Measurements from ENCODE around the gene HYCC2.
"Not testable (repeated sequence)": the region's sequence is repeated elsewhere in the genome, so short reads cannot be mapped to it uniquely, and the experiment has no call there.

Gene HYCC2

DNA sequence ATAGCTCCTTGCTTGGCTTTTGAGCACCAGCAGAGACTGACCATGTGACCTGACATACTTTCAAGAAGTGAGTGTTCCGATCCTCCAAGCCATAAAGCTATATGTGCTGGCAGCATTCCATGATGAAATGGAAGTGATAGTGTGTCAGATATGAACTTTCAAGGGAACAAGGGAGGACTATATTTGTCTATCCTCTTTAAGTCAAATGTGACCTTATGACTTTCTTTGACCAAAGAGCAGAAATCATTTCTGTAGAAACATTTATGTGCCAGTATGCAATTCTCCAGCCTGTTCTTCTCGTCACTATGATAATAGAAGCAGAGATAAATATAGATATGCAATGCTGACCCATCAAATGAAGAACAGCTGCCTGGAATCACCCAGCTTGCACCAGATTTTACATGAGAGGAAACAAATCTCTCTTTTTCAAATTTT is 14.4 kb downstream of the HYCC2 start:
- TF ChIP-seq POLR2A (IDR thresholded peaks at IDR 0.05; ENCODE audit: low read depth, low read length): no peak
- DNase-seq (ENCODE audit: insufficient read length, low spot score): no peak
- FAIRE-seq: no peak

DNA sequence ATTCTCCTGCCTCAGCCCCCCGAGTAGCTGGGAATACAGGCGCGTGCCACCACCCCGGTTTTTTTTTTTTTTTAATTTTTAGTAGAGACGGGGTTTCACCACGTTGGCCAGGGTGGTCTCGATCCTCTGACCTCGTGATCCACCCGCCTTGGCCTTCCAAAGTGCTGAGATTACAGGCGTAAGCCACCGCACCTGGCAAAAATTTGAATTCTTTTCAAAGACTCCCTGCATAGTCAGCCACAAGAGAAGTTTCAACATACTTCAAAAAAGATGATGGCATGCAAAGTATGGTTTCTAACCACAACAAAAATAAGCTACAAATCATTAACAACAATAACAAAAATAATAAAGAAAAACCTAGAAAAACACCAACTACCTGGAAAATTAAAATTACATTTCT is 22.0 kb downstream of the HYCC2 start:
- no peak for TF ChIP-seq POLR2A (IDR thresholded peaks at IDR 0.05; ENCODE audit: low read depth, low read length)
- DNase-seq (ENCODE audit: insufficient read length, low spot score) (no peak), FAIRE-seq (no peak)

DNA sequence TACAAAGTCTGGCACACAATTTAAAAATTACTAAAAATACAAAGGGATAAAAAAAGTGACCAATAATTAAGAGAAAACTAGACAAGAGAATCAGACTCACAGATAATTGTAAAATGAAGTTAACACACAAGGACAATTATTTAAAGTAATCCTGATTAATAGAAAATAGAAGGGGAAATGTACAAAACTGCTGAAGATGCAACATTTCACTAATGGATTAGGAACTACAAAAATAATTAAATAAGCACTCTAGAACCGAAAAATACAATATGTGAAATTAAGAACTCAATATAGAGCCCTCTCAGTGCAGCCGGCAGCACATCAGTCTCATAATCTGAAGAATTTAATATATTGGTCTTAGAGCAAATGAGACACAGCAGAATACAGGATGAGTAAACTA is 24.6 kb downstream of the HYCC2 start:
- no peak for FAIRE-seq
- no peak for TF ChIP-seq POLR2A (IDR thresholded peaks at IDR 0.05; ENCODE audit: low read depth, low read length)
- DNase-seq (ENCODE audit: insufficient read length, low spot score): no peak

DNA sequence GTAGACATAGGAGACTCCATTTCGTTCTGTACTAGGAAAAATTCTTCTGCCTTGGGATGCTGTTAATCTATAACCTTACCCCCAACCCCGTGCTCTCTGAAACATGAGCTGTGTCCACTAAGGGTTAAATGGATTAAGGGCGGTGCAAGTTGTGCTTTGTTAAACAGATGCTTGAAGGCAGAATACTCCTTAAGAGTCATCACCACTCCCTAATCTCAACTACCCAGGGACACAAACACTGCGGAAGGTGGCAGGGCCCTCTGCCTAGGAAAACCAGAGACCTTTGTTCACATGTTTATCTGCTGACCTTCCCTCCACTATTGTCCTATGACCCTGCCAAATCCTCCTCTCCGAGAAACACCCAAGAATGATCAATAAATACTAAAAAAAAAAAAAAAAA is 28.4 kb downstream of the HYCC2 start:
- not testable (repeated sequence) for DNase-seq (ENCODE audit: insufficient read length, low spot score); FAIRE-seq

DNA sequence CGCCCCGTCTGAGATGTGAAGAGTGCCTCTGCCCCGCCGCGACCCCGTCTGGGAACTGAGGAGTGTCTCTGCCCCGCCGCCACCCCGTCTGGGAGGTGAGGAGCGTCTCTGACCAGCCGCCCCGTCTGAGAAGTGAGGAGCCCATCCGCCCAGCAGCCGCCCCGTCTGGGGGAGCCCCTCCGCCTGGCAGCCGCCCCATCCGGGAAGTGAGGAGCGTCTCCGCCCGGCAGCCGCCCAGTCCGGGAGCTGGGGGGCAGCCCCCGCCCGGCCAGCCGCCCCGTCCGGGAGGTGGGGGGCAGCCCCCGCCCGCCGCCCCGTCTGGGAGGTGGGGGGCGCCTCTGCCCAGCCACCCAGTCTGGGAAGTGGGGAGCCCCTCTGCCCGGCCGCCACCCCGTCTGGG is 29.0 kb downstream of the HYCC2 start:
- DNase-seq (ENCODE audit: insufficient read length, low spot score); FAIRE-seq: not testable (repeated sequence)

DNA sequence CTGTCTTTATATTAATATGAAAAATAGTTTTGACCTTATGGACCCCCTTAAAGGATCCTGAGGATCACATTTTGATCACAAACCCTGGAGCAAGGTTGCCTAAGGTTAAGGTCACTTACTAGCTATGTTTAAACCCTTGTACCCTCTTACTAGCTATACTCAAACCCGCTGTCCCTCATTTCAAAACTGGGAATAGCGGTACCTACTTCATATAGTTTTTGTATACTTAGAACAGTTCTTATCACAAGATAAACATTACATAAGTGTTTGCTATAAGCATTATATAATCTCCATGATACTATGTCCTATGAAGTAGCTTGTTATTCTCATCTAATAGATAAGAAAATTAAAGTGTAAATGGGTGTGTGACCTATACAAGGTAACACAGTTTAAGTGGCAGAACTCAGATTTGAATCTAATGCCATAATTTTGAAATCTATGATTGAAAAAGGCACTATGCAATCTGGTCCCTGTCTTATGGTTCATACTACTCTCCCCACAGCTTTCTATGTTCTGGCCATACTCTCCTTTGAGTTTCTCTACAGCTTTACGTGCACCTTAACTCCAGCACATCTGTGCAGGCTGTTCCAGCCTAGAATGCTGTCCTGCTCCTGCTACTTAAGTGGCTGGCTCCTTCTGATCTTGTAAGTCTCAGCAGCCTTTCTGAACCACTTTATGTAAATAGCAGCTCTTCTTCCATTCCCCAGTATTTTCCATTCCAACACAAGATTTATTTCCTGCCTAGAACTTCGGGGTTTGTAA is 30.4 kb downstream of the HYCC2 start:
- DNase-seq (ENCODE audit: insufficient read length, low spot score) (no peak), FAIRE-seq (peak; percentile 53)
- no peak for TF ChIP-seq POLR2A (IDR thresholded peaks at IDR 0.05; ENCODE audit: low read depth, low read length)

DNA sequence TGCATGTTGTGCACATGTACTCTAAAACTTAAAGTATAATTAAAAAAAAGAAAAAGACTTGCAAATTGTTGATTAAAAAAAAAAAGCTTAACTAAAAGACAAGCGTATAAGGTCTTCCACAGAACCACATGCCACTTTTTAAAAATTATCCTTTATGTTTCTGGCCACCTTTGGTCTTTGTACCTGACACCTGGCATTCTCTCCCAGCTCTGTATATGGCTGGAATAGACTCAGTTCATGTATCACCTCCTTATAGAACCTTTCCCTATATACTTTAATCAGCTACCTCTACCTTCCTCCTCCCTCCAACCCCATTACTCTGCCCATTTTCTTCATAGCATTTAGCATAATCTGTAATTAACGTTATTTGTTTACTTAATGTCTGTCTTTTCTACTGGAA is 32.6 kb downstream of the HYCC2 start:
- FAIRE-seq: no peak
- no peak for TF ChIP-seq POLR2A (IDR thresholded peaks at IDR 0.05; ENCODE audit: low read depth, low read length)
- no peak for DNase-seq (ENCODE audit: insufficient read length, low spot score)

DNA sequence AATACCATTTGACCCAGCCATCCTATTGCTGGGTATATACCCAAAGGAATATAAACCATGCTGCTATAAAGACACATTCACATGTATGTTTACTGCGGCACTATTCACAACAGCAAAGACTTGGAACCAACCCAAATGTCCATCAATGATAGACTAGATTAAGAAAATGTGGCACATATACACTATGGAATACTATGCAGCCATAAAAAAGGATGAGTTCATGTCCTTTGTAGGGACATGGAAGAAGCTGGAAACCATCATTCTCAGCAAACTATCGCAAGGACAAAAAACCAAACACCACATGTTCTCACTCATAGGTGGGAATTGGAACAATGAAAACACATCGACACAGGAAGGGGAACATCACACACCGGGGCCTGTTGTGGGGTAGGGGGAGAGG is 33.1 kb downstream of the HYCC2 start:
- not testable (repeated sequence) for DNase-seq (ENCODE audit: insufficient read length, low spot score); FAIRE-seq

DNA sequence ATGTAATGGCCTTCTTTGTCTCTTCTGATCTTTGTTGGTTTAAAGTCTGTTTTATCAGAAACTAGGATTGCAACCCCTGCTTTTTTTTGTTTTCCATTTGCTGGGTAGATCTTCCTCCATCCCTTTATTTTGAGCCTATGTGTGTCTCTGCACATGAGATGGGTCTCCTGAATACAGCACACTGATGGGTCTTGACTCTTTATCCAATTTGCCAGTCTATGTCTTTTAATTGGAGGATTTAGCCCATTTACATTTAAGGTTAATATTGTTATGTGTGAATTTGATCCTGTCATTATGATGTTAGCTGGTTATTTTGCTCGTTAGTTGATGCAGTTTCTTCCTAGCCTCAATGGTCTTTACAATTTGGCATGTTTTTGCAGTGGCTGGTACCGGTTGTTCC is 37.1 kb downstream of the HYCC2 start:
- not testable (repeated sequence) for FAIRE-seq; DNase-seq (ENCODE audit: insufficient read length, low spot score)

DNA sequence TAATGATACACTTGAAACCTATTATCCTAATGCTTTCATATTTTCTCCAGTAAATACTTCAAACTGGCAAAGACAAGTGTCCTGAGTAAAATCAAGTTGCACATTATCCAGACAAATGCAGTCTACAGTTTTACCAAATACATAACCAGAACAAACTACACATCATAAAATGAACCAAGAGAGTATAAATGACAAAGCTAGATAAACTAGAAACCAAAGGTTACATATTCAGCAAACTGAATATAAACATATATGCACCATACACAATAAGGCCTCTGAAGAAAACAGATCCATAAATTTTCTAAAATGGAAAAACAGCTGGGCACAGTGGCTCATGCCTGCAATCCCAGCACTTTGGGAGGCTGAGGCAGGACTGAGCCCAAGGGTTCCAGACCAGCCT is 47.0 kb downstream of the HYCC2 start:
- FAIRE-seq (no peak), DNase-seq (ENCODE audit: insufficient read length, low spot score) (no peak)
- no peak for TF ChIP-seq POLR2A (IDR thresholded peaks at IDR 0.05; ENCODE audit: low read depth, low read length)

DNA sequence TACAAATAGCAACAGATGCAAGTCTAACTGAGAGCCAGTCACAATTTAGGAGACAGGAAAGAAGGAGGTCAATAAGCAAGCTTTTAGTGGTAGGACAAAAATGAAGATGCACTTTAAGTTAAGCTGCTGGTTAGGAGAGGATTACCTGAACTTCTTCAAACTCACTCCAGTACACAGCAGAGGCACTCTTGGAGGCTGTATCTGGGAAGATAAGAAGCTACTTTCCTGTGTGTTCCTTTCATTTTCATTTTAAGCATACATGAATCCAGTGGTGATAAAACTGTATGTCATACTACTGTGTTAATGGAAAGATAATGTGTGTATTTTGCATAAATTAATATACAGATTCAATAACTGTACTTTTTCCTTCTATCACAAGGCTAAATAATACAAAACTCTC is 49.6 kb downstream of the HYCC2 start:
- TF ChIP-seq POLR2A (IDR thresholded peaks at IDR 0.05; ENCODE audit: low read depth, low read length): no peak
- no peak for DNase-seq (ENCODE audit: insufficient read length, low spot score)
- no peak for FAIRE-seq

All from H54 (cell line).